Sigmoid colon (tissue), 4 donors: Measurements from ENCODE around the gene FCHSD2.

Experiments
- EP300 ChIP-seq, 4 donors: sonication (generic); formaldehyde crosslinking; IDR thresholded peaks; one replicate each; pipeline ENCODE4 v1.6.1; 2017; ENCODE audit warnings: antibody characterized with exemption in 4 of 4
- POLR2A ChIP-seq, 2 donors: fragments of 450-650 bp; IDR thresholded peaks; one replicate each; pipeline ENCODE4 v1.6.1; 2016; ENCODE audit warnings: antibody characterized with exemption in 2 of 2, mild to moderate bottlenecking in 2 of 2, moderate library complexity in 2 of 2
- POLR2AphosphoS5 ChIP-seq, 4 donors: sonication (generic); formaldehyde crosslinking; IDR thresholded peaks; one replicate each; pipeline ENCODE4 v1.6.1; 2017; ENCODE audit warnings: antibody characterized with exemption in 4 of 4
- TF ChIP-seq, protein P1 (sequence below), 4 experiments: fragments of 450-650 bp in 3 of 4; fragments of 200-600 bp in 1 of 4; IDR thresholded peaks; one replicate each; pipeline ENCODE4 v1.5.1; 2016 to 2019; ENCODE audit warnings: antibody characterized with exemption in 4 of 4, mild to moderate bottlenecking in 3 of 4, moderate library complexity in 2 of 4

DNA sequence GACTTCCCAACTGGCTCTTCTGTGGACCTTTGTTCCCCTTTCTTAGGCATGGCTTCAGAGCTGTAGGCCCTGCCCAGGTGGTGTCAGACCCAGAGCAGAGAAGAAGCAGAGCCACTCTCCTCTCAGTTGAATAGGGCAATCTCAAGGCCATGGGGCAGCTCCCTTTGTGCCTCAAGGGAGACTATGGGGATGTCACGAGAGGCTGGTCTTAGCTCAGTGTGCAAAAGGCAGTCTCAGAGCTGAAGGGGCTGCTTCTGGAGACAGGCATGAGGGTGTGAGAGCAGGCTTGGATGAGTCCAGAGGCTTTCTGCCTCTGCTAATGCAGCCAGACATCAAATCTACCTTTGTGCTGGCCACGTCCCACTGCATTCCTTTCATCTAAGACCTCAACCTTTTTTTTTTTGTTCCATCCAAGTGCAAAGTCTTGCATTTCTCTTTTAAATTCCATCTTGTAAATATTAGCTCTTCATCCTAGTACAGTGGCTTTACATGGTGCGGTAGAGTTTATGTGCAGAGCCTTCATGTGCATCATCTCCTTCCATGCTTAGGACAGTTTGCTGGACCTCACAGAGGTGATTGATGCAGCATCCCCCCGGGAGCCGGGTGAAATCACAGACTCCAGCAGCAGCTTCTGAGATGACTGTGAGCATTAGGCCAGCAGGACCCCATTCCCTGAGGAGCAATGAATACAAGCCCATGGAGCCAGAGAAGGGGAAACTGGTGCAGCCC is 34.2 kb upstream of the FCHSD2 start:
- TF ChIP-seq, protein P1, sequence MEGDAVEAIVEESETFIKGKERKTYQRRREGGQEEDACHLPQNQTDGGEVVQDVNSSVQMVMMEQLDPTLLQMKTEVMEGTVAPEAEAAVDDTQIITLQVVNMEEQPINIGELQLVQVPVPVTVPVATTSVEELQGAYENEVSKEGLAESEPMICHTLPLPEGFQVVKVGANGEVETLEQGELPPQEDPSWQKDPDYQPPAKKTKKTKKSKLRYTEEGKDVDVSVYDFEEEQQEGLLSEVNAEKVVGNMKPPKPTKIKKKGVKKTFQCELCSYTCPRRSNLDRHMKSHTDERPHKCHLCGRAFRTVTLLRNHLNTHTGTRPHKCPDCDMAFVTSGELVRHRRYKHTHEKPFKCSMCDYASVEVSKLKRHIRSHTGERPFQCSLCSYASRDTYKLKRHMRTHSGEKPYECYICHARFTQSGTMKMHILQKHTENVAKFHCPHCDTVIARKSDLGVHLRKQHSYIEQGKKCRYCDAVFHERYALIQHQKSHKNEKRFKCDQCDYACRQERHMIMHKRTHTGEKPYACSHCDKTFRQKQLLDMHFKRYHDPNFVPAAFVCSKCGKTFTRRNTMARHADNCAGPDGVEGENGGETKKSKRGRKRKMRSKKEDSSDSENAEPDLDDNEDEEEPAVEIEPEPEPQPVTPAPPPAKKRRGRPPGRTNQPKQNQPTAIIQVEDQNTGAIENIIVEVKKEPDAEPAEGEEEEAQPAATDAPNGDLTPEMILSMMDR (IDR thresholded peaks at IDR 0.05): no peak
- no peak for TF ChIP-seq POLR2AphosphoS5 (IDR thresholded peaks at IDR 0.05)
- no peak for TF ChIP-seq EP300 (IDR thresholded peaks at IDR 0.05)
- no peak for TF ChIP-seq POLR2A (IDR thresholded peaks at IDR 0.05)
